ENCODE results near the gene C14orf119.

DNA sequence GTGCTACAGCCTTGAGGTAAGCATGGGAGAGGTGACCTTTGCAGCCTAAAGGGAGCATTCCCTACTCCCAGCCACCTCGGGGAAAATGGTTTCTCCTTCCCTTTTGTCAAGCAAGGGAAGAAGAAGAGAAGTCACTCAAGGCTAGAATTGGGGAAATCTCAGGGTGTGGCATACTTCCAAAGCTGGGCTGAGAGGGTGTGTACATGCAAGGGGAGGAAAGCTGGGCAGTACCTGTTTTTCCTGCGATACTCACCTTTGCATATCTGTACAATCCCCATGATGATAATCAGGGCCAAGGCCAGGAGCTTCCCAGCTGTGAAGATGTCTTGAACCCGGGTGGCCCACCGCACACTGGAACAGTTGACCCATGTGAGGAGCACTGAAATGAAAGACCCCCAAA lies 47.5 kb downstream of the C14orf119 start:
- TF ChIP-seq POLR2AphosphoS5 (IDR thresholded peaks at IDR 0.05; ENCODE audit: borderline replicate concordance, low read depth, low read length) (no peak), EZH2 (IDR thresholded peaks at IDR 0.05) (no peak)

All from SK-N-MC (cell line).